NCI-H1436 treated with DMSO at 0.1 percent for 48 hours (cell line): ENCODE results near the gene HOXA10.

Experiments
- DNase-seq: peaks from one replicate; lab custom pipeline; 2025; lab: John Stamatoyannopoulos, UW

Gene HOXA10

GRCh38 chr7:27173956-27174873, at the start of gene HOXA10:
TSS of gene HOXA10 (minus strand) at chr7:27174320. CDS start at chr7:27174306, 14 bp downstream.
- DNase-seq = no peak

- DNase-seq = no peak
Observed at GRCh38 chr7:27221201-27221797, 47.2 kb upstream of the HOXA10 start.

- no peak for DNase-seq
Observed at GRCh38 chr7:27220440-27220955, 46.4 kb upstream of the HOXA10 start.

GRCh38 chr7:27219821-27220220, 45.7 kb upstream of the HOXA10 start:
- no peak for DNase-seq

- no peak for DNase-seq
Observed at GRCh38 chr7:27217951-27218350, 43.8 kb upstream of the HOXA10 start.

GRCh38 chr7:27215356-27215755, 41.2 kb upstream of the HOXA10 start:
- no peak for DNase-seq

GRCh38 chr7:27214239-27214950, 40.3 kb upstream of the HOXA10 start:
- DNase-seq = no peak

GRCh38 chr7:27213433-27214238, 39.5 kb upstream of the HOXA10 start:
- DNase-seq = no peak

- DNase-seq = no peak
Observed at GRCh38 chr7:27212497-27213432, 38.6 kb upstream of the HOXA10 start.

GRCh38 chr7:27211764-27212204, 37.7 kb upstream of the HOXA10 start:
- DNase-seq = no peak

- no peak for DNase-seq
Observed at GRCh38 chr7:27211084-27211446, 36.9 kb upstream of the HOXA10 start.

- no peak for DNase-seq
Observed at GRCh38 chr7:27210441-27211083, 36.4 kb upstream of the HOXA10 start.

- no peak for DNase-seq
Observed at GRCh38 chr7:27209933-27210440, 35.9 kb upstream of the HOXA10 start.

- DNase-seq = no peak
Observed at GRCh38 chr7:27208998-27209397, 34.9 kb upstream of the HOXA10 start.

GRCh38 chr7:27207348-27207985, 33.3 kb upstream of the HOXA10 start:
- DNase-seq = no peak

- no peak for DNase-seq
Observed at GRCh38 chr7:27205325-27206280, 31.5 kb upstream of the HOXA10 start.

- no peak for DNase-seq
Observed at GRCh38 chr7:27204851-27205322, 30.8 kb upstream of the HOXA10 start.
